Central memory CD8-positive, alpha-beta T cell (primary cell): ENCODE data around the gene DPP4.
A peak's percentile ranks its signal among the peaks of the same experiment; 100 is the strongest.

Experiments used
- ATAC-seq: fragments of 150-1000 bp; cut with Tn5 transposase; replicated peaks from 2 replicates; pipeline ENCODE4 v1.10.0; 2022; ENCODE audit warnings: mild to moderate bottlenecking, moderate FRiP score, moderate number of reproducible peaks; ENCODE audit not compliant: poor library complexity, severe bottlenecking; ENCODE audit errors: extremely low read depth
- DNase-seq, 2 donors: peaks; one replicate each; pipeline ENCODE4 v3.0.0; 2021; ENCODE audit warnings: low spot score in 2 of 2
- H3K27ac Mint-ChIP-seq: one replicate; pipeline ENCODE4 v1.8.0; 2022; ENCODE audit warnings: low read depth, mild to moderate bottlenecking, moderate library complexity, mixed read lengths
- H3K27me3 Mint-ChIP-seq: one replicate; pipeline ENCODE4 v1.8.0; 2022; ENCODE audit warnings: mixed read lengths
- H3K36me3 Mint-ChIP-seq: one replicate; pipeline ENCODE4 v1.8.0; 2022; ENCODE audit warnings: mild to moderate bottlenecking, moderate library complexity, mixed read lengths; ENCODE audit not compliant: insufficient read depth
- H3K4me1 Mint-ChIP-seq: one replicate; pipeline ENCODE4 v1.8.0; 2022; ENCODE audit warnings: mixed read lengths
- H3K4me3 Mint-ChIP-seq: one replicate; pipeline ENCODE4 v1.8.0; 2022; ENCODE audit warnings: mild to moderate bottlenecking, moderate library complexity, mixed read lengths
- H3K9me3 Mint-ChIP-seq: one replicate; pipeline ENCODE4 v1.8.0; 2022; ENCODE audit warnings: mixed read lengths

Gene DPP4

GRCh38 chr2:161999321-161999720 is 74.7 kb downstream of the DPP4 start:
- peaks cover 27% of the 10 kb centered on the region for H3K4me1 Mint-ChIP-seq
- no peak overlapping the region for H3K27ac Mint-ChIP-seq
- no peak for ATAC-seq
- DNase-seq, result no peak
- H3K4me3 Mint-ChIP-seq, result no peak overlapping the region
- H3K9me3 Mint-ChIP-seq, result no peaks in the 10 kb centered on the region
- no peaks in the 10 kb centered on the region for H3K27me3 Mint-ChIP-seq
- H3K36me3 Mint-ChIP-seq, result peaks cover 1% of the 10 kb centered on the region

- no peak overlapping the region for H3K4me3 Mint-ChIP-seq
- ATAC-seq, result no peak
- H3K4me1 Mint-ChIP-seq, result peaks cover 29% of the 10 kb centered on the region
- no peak for DNase-seq
- no peaks in the 10 kb centered on the region for H3K9me3 Mint-ChIP-seq
- H3K27me3 Mint-ChIP-seq, result no peaks in the 10 kb centered on the region
- H3K27ac Mint-ChIP-seq, result no peak overlapping the region
- H3K36me3 Mint-ChIP-seq, result peaks cover 1% of the 10 kb centered on the region
These were observed 75.2 kb downstream of the DPP4 start for GRCh38 chr2:161998857-161999256.

- H3K4me1 Mint-ChIP-seq, result peaks cover 33% of the 10 kb centered on the region
- H3K4me3 Mint-ChIP-seq, result no peak overlapping the region
- no peaks in the 10 kb centered on the region for H3K27me3 Mint-ChIP-seq
- ATAC-seq (no peak), DNase-seq (no peak)
- no peak overlapping the region for H3K27ac Mint-ChIP-seq
- no peaks in the 10 kb centered on the region for H3K9me3 Mint-ChIP-seq
- peaks cover 1% of the 10 kb centered on the region for H3K36me3 Mint-ChIP-seq
These were observed 76.0 kb downstream of the DPP4 start for GRCh38 chr2:161997916-161998471.

GRCh38 chr2:161995553-161996016 is 78.4 kb downstream of the DPP4 start:
- no peak for ATAC-seq

DNA sequence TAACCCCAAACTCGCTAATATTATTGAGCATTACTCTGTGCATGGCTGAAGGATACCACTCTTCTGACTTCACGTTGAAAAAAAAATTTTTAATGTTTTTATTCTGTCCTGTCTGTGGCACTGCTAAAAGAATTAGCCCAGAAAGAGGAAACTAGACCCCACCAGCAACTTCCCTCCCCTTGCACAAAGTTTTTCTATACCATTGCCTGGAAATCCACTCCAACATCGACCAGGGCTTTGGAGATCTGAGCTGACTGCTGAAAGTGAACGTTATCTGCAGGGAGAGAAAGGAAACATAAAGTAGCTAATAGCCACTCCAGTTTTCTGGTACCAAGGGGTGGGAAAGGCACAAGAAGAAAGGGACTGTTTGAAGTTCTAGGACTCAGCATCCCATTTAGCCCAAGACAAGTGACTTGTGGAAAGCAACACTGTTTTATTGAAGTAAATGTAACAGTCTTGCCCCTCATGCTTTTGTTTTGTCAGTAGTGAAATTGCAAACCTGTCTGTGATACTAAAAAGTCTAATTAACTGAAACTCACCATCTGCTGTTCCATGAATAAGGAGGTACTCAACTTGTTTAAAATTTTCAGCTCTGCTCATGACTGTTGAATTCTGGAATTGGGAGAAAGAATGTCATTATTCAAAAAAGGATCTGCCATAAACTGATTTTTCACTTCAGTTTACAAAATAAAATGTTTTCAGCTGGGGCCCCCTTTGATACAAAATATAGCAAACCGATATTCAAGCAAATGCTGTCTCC is 79.1 kb downstream of the DPP4 start:
- DNase-seq, result no peak
- Mint-ChIP-seq H3K27me3 (no peaks in the 10 kb centered on the region), H3K36me3 (peaks cover 6% of the 10 kb centered on the region), H3K4me3 (peak overlapping the region; percentile 51), H3K9me3 (no peaks in the 10 kb centered on the region), H3K27ac (peak overlapping the region; percentile 57), H3K4me1 (peaks cover 42% of the 10 kb centered on the region)
- no peak for ATAC-seq

More at GRCh38 chr2:161995553-161996016, 78.4 kb downstream of the DPP4 start:
- Mint-ChIP-seq H3K9me3 (no peaks in the 10 kb centered on the region), H3K27me3 (no peaks in the 10 kb centered on the region), H3K4me3 (peak overlapping the region; percentile 51), H3K36me3 (peaks cover 6% of the 10 kb centered on the region), H3K4me1 (peaks cover 42% of the 10 kb centered on the region), H3K27ac (peak overlapping the region; percentile 57)
- DNase-seq, result no peak

GRCh38 chr2:161992531-161992930 is 81.5 kb downstream of the DPP4 start:
- H3K27ac Mint-ChIP-seq, result peak overlapping the region; percentile 77
- peaks cover 35% of the 10 kb centered on the region for H3K4me1 Mint-ChIP-seq
- no peaks in the 10 kb centered on the region for H3K9me3 Mint-ChIP-seq
- ATAC-seq (peak; percentile 59), DNase-seq (no peak)
- peak overlapping the region; percentile 58 for H3K4me3 Mint-ChIP-seq
- peaks cover 4% of the 10 kb centered on the region for H3K36me3 Mint-ChIP-seq
- no peaks in the 10 kb centered on the region for H3K27me3 Mint-ChIP-seq

- Mint-ChIP-seq H3K4me1 (peaks cover 35% of the 10 kb centered on the region), H3K36me3 (peaks cover 4% of the 10 kb centered on the region), H3K27ac (no peak overlapping the region), H3K4me3 (no peak overlapping the region), H3K27me3 (no peaks in the 10 kb centered on the region), H3K9me3 (no peaks in the 10 kb centered on the region)
- DNase-seq (no peak), ATAC-seq (no peak)
These were observed 82.0 kb downstream of the DPP4 start for GRCh38 chr2:161991991-161992390.

- no peak overlapping the region for H3K27ac Mint-ChIP-seq
- no peak for DNase-seq
- ATAC-seq, result no peak
- peaks cover 29% of the 10 kb centered on the region for H3K4me1 Mint-ChIP-seq
- no peaks in the 10 kb centered on the region for H3K9me3 Mint-ChIP-seq
- no peak overlapping the region for H3K4me3 Mint-ChIP-seq
- no peaks in the 10 kb centered on the region for H3K27me3 Mint-ChIP-seq
- H3K36me3 Mint-ChIP-seq, result peaks cover 4% of the 10 kb centered on the region
These were observed 83.3 kb downstream of the DPP4 start for GRCh38 chr2:161990741-161991140.

DNA sequence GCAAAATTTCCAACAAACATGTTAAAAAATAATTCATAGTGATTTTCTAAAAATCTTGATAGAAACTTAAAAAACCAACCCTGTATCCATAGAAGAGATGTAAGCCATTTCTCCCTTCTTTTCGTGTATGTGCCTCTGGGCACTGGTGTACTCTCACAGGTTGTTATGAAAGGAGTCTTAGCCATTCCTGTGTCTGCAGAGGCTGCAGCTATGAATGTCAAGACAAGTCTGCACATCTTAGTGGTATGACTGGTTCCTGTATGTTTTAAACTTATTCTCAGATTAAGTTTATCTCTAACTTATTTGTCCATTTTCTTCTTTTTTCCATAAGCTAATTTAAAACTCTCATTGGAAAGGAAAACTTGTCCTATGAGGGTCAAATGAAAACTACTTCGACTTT is 84.0 kb downstream of the DPP4 start:
- no peaks in the 10 kb centered on the region for H3K27me3 Mint-ChIP-seq
- H3K27ac Mint-ChIP-seq, result no peak overlapping the region
- peaks cover 22% of the 10 kb centered on the region for H3K4me1 Mint-ChIP-seq
- peaks cover 4% of the 10 kb centered on the region for H3K36me3 Mint-ChIP-seq
- ATAC-seq (no peak), DNase-seq (no peak)
- no peaks in the 10 kb centered on the region for H3K9me3 Mint-ChIP-seq
- no peak overlapping the region for H3K4me3 Mint-ChIP-seq

DNA sequence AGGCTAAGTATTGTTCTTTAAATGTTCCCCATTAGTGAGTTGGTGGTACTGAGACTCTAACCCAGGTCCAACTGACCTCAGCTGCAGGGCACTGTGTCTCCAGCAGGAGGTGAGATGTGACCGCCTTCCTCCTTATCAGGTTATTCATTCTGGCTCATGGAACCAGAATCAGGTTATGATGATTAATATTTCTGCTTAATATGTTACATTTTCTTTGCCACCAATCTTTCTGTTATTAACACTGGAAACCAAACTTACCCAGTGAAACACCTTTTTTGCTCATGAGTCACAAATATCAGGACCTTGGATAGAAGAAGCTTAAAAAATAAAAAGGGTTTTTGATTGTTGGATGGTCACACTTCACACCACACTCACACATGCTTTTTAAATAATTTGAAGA is 85.4 kb downstream of the DPP4 start:
- Mint-ChIP-seq H3K27ac (no peak overlapping the region), H3K4me3 (no peak overlapping the region), H3K4me1 (peaks cover 13% of the 10 kb centered on the region), H3K27me3 (no peaks in the 10 kb centered on the region), H3K9me3 (no peaks in the 10 kb centered on the region), H3K36me3 (peaks cover 4% of the 10 kb centered on the region)
- ATAC-seq, result no peak
- no peak for DNase-seq

- peaks cover 2% of the 10 kb centered on the region for H3K36me3 Mint-ChIP-seq
These were observed 86.7 kb downstream of the DPP4 start for GRCh38 chr2:161987311-161987710.

GRCh38 chr2:161983866-161984265 is 90.1 kb downstream of the DPP4 start:
- ATAC-seq (no peak), DNase-seq (no peak)
- Mint-ChIP-seq H3K4me3 (no peak overlapping the region), H3K27ac (no peak overlapping the region), H3K9me3 (no peaks in the 10 kb centered on the region), H3K36me3 (no peaks in the 10 kb centered on the region), H3K27me3 (no peaks in the 10 kb centered on the region), H3K4me1 (peaks cover 4% of the 10 kb centered on the region)

More at GRCh38 chr2:161987311-161987710, 86.7 kb downstream of the DPP4 start:
- Mint-ChIP-seq H3K27me3 (no peaks in the 10 kb centered on the region), H3K9me3 (no peaks in the 10 kb centered on the region), H3K27ac (no peak overlapping the region), H3K4me3 (no peak overlapping the region), H3K4me1 (peaks cover 2% of the 10 kb centered on the region)
- DNase-seq (no peak), ATAC-seq (no peak)

DNA sequence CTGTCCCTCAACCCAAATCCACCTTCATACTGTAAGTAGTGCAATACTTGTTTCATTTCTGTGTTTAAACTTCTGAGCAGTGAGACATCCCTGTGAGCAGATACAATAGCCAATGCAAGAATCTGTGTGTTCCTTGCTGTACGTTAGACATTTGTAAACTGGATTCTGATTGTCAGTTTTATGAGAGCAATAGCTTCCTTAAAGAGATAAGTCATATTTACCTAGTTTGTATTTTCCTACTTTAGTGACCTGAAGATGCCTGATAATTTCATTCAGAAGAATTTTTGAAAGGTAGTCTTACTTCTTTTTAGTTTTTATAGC is 90.7 kb downstream of the DPP4 start:
- ATAC-seq (no peak), DNase-seq (no peak)
- no peaks in the 10 kb centered on the region for H3K9me3 Mint-ChIP-seq
- no peaks in the 10 kb centered on the region for H3K27me3 Mint-ChIP-seq
- H3K27ac Mint-ChIP-seq, result no peak overlapping the region
- H3K4me3 Mint-ChIP-seq, result no peak overlapping the region
- peaks cover 4% of the 10 kb centered on the region for H3K4me1 Mint-ChIP-seq
- H3K36me3 Mint-ChIP-seq, result no peaks in the 10 kb centered on the region
